Endothelial cell (in vitro differentiated cells): ENCODE data around the gene CALML6. TPM values are rescaled to one million over a fixed set of nuclear protein-coding genes. Genes with fewer than 3 reads are reported as not detected.

Source experiments
- DNase-seq: peaks from one replicate; pipeline ENCODE4 v3.0.0; 2021; ENCODE audit warnings: low spot score
- H3K27ac Mint-ChIP-seq: one replicate; pipeline ENCODE4 v1.8.0; 2021; ENCODE audit warnings: mixed read lengths, inconsistent platforms; ENCODE audit not compliant: unreplicated experiment
- H3K27me3 Mint-ChIP-seq: one replicate; pipeline ENCODE4 v1.8.0; 2021; ENCODE audit warnings: mild to moderate bottlenecking, moderate library complexity, mixed read lengths, inconsistent platforms; ENCODE audit not compliant: unreplicated experiment
- H3K36me3 Mint-ChIP-seq: one replicate; pipeline ENCODE4 v1.8.0; 2021; ENCODE audit warnings: mild to moderate bottlenecking, low read depth, mixed read lengths, inconsistent platforms; ENCODE audit not compliant: unreplicated experiment
- H3K4me1 Mint-ChIP-seq: one replicate; pipeline ENCODE4 v1.8.0; 2021; ENCODE audit warnings: mild to moderate bottlenecking, mixed read lengths, inconsistent platforms; ENCODE audit not compliant: unreplicated experiment
- H3K4me3 Mint-ChIP-seq: one replicate; pipeline ENCODE4 v1.8.0; 2021; ENCODE audit warnings: mild to moderate bottlenecking, mixed read lengths, inconsistent platforms; ENCODE audit not compliant: unreplicated experiment
- H3K9me3 Mint-ChIP-seq: one replicate; pipeline ENCODE4 v1.8.0; 2021; ENCODE audit warnings: mixed read lengths, inconsistent platforms; ENCODE audit not compliant: unreplicated experiment
- total RNA-seq: library from RNA; stranded (reverse); fragmentation: NEBNext Ultra II Directional; extraction: Animal tissue kit (Norgen Biotek cat#: 25700); gene quantifications from one replicate; pipeline ENCODE4 v1.2.1, GENCODE V29; 2021; ENCODE audit not compliant: unreplicated experiment
- TF ChIP-seq, protein P1 (sequence below): fragments of 200-600 bp; sonication (generic); IDR thresholded peaks from one replicate; pipeline ENCODE4 v1.5.0; 2021; ENCODE audit warnings: antibody characterized with exemption; ENCODE audit not compliant: unreplicated experiment

The CALML6 gene
- total RNA-seq, 1 donor from 2014 or later: 0.64 TPM

DNA sequence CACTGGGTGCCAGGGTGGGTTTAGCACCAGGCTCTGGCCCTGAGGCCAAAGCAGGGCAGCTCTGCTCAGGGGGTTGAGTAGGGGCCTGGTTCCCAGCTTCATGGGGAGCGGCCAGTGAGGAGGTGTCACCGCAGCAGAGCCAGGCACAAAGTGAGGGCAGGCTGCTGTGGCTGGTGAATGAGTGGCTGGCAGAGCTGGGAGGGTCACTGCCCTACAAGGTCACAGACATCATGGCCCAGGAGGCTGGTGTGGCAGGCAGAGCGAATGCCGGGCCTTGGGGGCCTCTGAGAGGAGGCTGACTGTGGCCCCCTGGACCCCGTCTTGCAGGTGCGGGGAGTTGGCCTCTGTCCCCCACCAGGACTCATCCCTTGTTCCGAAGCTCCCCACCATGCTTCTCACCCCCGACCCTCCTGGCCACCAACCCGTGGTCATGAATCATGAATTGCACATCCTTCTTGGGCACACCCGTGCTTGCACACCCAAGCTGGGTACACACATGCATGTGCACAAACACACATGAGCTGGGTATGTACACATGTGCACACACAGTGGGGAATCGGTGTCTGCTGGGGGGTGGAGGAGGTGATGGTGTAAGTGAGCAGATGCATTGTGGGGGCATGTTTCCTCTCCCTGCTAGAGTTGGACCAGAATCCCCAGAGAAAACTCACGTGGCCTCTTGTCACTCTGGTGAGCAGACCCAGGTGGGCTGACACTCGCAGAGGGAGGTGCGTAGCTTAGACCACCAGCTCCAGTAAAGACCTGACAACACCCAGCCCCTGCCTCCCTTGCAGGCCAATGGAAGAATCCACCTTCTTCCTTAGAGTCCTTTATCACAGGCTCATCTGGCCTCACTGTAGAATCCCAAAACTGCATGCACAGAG, 19.4 kb upstream of the CALML6 start:
- no peak for DNase-seq
- Mint-ChIP-seq H3K27me3 (peaks cover 13% of the 10 kb centered on the region), H3K9me3 (no peaks in the 10 kb centered on the region), H3K4me1 (peaks cover 20% of the 10 kb centered on the region), H3K36me3 (no peaks in the 10 kb centered on the region), H3K4me3 (no peak overlapping the region), H3K27ac (no peak overlapping the region)
- TF ChIP-seq, protein P1, sequence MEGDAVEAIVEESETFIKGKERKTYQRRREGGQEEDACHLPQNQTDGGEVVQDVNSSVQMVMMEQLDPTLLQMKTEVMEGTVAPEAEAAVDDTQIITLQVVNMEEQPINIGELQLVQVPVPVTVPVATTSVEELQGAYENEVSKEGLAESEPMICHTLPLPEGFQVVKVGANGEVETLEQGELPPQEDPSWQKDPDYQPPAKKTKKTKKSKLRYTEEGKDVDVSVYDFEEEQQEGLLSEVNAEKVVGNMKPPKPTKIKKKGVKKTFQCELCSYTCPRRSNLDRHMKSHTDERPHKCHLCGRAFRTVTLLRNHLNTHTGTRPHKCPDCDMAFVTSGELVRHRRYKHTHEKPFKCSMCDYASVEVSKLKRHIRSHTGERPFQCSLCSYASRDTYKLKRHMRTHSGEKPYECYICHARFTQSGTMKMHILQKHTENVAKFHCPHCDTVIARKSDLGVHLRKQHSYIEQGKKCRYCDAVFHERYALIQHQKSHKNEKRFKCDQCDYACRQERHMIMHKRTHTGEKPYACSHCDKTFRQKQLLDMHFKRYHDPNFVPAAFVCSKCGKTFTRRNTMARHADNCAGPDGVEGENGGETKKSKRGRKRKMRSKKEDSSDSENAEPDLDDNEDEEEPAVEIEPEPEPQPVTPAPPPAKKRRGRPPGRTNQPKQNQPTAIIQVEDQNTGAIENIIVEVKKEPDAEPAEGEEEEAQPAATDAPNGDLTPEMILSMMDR: no peak

DNA sequence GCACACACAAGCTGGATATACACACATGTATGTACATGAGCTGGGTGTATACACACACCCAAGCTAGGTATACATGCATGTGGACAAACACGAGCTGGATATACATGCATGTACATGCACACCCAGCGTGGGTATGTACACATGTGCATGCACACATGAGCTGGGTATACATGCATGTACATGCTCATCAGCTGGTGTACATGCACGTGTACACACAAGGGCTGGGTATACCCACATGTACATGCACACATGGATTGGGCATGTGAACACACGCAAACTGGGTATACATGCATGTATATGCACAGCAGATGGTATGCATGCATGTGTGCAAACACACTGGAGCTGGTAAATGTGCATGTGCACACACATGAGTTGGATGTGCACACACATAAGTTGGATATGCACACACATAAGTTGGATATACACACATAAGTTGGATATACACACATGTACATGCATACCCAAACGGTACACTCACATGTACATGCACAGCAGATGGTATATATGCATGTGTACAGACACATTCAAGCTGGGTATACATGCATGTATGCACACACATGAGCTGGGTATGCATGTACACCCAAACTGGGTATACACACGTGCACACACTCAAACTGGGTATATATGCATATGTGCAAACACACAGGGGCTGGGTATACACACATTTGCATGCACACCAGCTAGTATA, 16.7 kb upstream of the CALML6 start:
- Mint-ChIP-seq H3K4me3 (no peak overlapping the region), H3K36me3 (no peaks in the 10 kb centered on the region), H3K4me1 (peaks cover 14% of the 10 kb centered on the region), H3K9me3 (no peaks in the 10 kb centered on the region), H3K27ac (no peak overlapping the region), H3K27me3 (peaks cover 3% of the 10 kb centered on the region)
- TF ChIP-seq, protein P1: no peak
- no peak for DNase-seq

DNA sequence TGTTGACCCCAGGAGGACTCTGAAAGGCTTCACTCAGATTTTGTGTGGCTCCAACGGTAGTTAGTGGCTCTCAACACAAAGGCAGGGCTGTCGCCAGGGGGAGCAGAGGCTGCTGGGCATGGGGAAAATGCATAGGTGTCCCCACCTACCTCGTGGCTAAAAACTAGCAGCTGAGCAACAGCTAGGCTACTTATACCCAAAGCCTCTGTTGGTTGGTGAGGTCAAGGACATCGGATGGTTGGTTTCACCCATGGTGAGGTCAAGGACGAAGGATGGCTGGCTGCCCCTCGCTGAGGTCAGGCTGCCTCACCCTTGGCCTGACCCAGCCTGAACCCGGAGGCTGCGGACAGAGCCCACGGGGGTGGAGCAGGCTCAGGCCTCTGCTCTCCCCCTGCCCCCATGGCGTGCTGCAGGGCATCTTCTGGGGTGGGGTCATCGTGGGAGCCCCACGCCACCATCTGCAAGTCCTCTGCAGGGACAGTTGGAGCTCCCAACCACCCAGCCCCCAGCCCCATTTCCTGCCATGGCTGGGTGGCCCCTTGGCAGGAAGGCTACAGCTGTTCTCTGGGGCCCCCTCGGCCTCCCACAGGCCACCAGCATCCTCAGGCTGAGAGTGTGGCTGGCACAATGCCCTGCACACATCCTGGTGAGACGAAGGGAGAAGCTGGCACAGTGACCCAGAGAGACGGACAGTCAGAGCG, 15.6 kb upstream of the CALML6 start:
- H3K36me3 Mint-ChIP-seq: no peaks in the 10 kb centered on the region
- DNase-seq: no peak
- H3K4me3 Mint-ChIP-seq: no peak overlapping the region
- TF ChIP-seq, protein P1: no peak
- H3K27me3 Mint-ChIP-seq: peaks cover 3% of the 10 kb centered on the region
- H3K9me3 Mint-ChIP-seq: no peaks in the 10 kb centered on the region
- no peak overlapping the region for H3K27ac Mint-ChIP-seq
- peaks cover 13% of the 10 kb centered on the region for H3K4me1 Mint-ChIP-seq

DNA sequence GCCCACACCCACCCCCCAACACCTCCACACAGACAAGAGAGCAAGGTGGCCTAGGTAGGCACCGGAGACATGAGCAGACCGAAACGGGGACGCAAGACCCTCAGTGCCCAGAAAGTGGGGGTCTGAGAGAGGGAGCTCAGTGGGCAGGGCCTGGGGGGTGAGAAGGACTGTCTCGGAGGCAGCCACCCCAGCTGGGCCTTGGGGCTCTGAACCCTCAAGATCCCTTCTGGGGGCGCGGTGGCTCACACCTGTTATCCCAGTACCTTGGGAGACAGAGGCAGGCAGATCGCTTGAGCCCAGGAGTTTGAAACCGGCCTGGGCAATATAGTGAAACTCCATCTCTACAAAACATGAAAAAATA, 15.1 kb upstream of the CALML6 start:
- H3K27ac Mint-ChIP-seq: no peak overlapping the region
- no peaks in the 10 kb centered on the region for H3K9me3 Mint-ChIP-seq
- H3K36me3 Mint-ChIP-seq: no peaks in the 10 kb centered on the region
- no peaks in the 10 kb centered on the region for H3K27me3 Mint-ChIP-seq
- no peak for DNase-seq
- TF ChIP-seq, protein P1: no peak
- no peak overlapping the region for H3K4me3 Mint-ChIP-seq
- H3K4me1 Mint-ChIP-seq: peaks cover 7% of the 10 kb centered on the region
